GM12878 (cell line): ENCODE data around the gene CAPN3. TPM values are rescaled to one million over a fixed set of nuclear protein-coding genes. Genes with fewer than 3 reads are reported as not detected.

Experiments used
- ATAC-seq: fragments of 200-7000 bp; cut with Tn5 transposase; 3 replicates; pipeline ENCODE4 v1.9.1; 2020; ENCODE audit warnings: mild to moderate bottlenecking, moderate library complexity
- BruUV-seq: library from RNA; stranded (reverse); fragments of 400-500 nt; replicated peaks from 2 replicates; lab custom pipeline; 2021; lab: Mats Ljungman, UMichigan
- CTCF ChIA-PET: fragments of 300-600 bp; sonication (Branson Sonifier 250); formaldehyde crosslinking; extraction: SDS; loops from one replicate; lab custom pipeline; 2021; ENCODE audit warnings: inconsistent platforms; lab: Yijun Ruan, JAX
- POLR2A ChIA-PET: fragments of 350-600 bp; formaldehyde crosslinking; extraction: SDS; loops from one replicate; lab custom pipeline; 2021; ENCODE audit warnings: inconsistent platforms; lab: Charles Lee
- RAD21 ChIA-PET: fragments of 300-600 bp; sonication (Branson Sonifier 250); formaldehyde crosslinking; loops from one replicate; lab custom pipeline; 2023; ENCODE audit warnings: antibody characterized with exemption; ENCODE audit not compliant: unreplicated experiment; lab: Charles Lee
- SMC1A ChIA-PET: fragments of 300-600 bp; sonication (Branson Sonifier 250); formaldehyde crosslinking; loops from one replicate; lab custom pipeline; 2023; ENCODE audit not compliant: unreplicated experiment, uncharacterized antibody; lab: Charles Lee
- DNase-seq: peaks from one replicate; pipeline ENCODE4 v3.0.0-alpha.2; 2011; ENCODE audit warnings: low read depth, low spot score
- FAIRE-seq: peaks from 3 replicates; lab custom pipeline; 2011; peaks lifted over from hg19 to GRCh38; lab: Jason Lieb, UNC
- H2AFZ ChIP-seq: 2 replicates; pipeline ENCODE4 v1.6.0; 2011; ENCODE audit warnings: low read depth, low read length, control low read depth; ENCODE audit not compliant: control insufficient read depth
- H3K27ac ChIP-seq: 2 replicates; pipeline ENCODE4 v1.5.1; 2011; ENCODE audit warnings: control low read depth; ENCODE audit not compliant: control insufficient read depth, insufficient read depth
- H3K27me3 ChIP-seq, 2 experiments: replicated peaks in 1 of 2; 2 replicates each; pipeline versions ENCODE4 v1.6.0 to v1.6.1; 2011; ENCODE audit warnings: low read length in 1 of 2; ENCODE audit not compliant: control insufficient read depth in 2 of 2, insufficient read depth in 2 of 2
- H3K36me3 ChIP-seq, 2 experiments: 2 replicates each; pipeline ENCODE4 v1.5.1; 2011; ENCODE audit warnings: low read length in 1 of 2; ENCODE audit not compliant: control insufficient read depth in 2 of 2, insufficient read depth in 2 of 2
- H3K4me1 ChIP-seq: 2 replicates; pipeline ENCODE4 v1.6.1; 2011; ENCODE audit warnings: mild to moderate bottlenecking, low read length, moderate library complexity, mixed read lengths; ENCODE audit not compliant: control insufficient read depth, insufficient read depth
- H3K4me2 ChIP-seq: 2 replicates; pipeline ENCODE4 v1.6.0; 2011; ENCODE audit warnings: control low read depth; ENCODE audit not compliant: control insufficient read depth, insufficient read depth
- H3K4me3 ChIP-seq: fragments of 200-600 bp; sonication (generic); 2 replicates; pipeline ENCODE4 v1.5.1; 2016
- H3K79me2 ChIP-seq: 2 replicates; pipeline ENCODE4 v1.6.0; 2011; ENCODE audit warnings: low read length; ENCODE audit not compliant: control insufficient read depth, insufficient read depth
- H3K9ac ChIP-seq: 2 replicates; pipeline ENCODE4 v1.8.0; 2011; ENCODE audit warnings: low read length, control low read depth, mixed read lengths; ENCODE audit not compliant: control insufficient read depth, insufficient read depth
- H3K9me3 ChIP-seq: replicated peaks from 3 replicates; pipeline ENCODE4 v1.5.1; 2011; ENCODE audit warnings: mild to moderate bottlenecking, low read length; ENCODE audit not compliant: control insufficient read depth, insufficient read depth
- H4K20me1 ChIP-seq: 2 replicates; pipeline ENCODE4 v1.6.0; 2011; ENCODE audit not compliant: control insufficient read depth, insufficient read depth
- CHD2 ChIP-seq: IDR thresholded peaks from 2 replicates; pipeline ENCODE4 v1.6.1; 2011; ENCODE audit warnings: low read depth, low read length, improper control_type of control experiment, borderline replicate concordance
- CREM ChIP-seq: IDR thresholded peaks from 2 replicates; pipeline ENCODE4 v1.6.1; 2014; ENCODE audit warnings: antibody characterized with exemption, low read depth
- E2F4 ChIP-seq: IDR thresholded peaks from 2 replicates; pipeline ENCODE4 v1.6.1; 2012; ENCODE audit warnings: low read depth, low read length, improper control_type of control experiment
- NFIC ChIP-seq: IDR thresholded peaks from 2 replicates; pipeline ENCODE4 v1.6.1; 2012; ENCODE audit warnings: low read depth, mild to moderate bottlenecking, inconsistent platforms, low read length, moderate library complexity
- NRF1 ChIP-seq: conservative IDR thresholded peaks from 2 replicates; pipeline ENCODE4 v1.6.1; 2011; ENCODE audit warnings: mild to moderate bottlenecking, low read depth, low read length, improper control_type of control experiment
- PAX5 ChIP-seq: IDR thresholded peaks from 2 replicates; pipeline ENCODE4 v1.6.1; 2011; ENCODE audit warnings: low read depth, low read length, borderline replicate concordance
- PML ChIP-seq: IDR thresholded peaks from 2 replicates; pipeline ENCODE4 v1.6.1; 2012; ENCODE audit warnings: low read length, inconsistent platforms
- POLR2AphosphoS2 ChIP-seq: IDR thresholded peaks from 2 replicates; pipeline ENCODE4 v1.6.1; 2011; ENCODE audit warnings: low read depth, mild to moderate bottlenecking, low read length, improper control_type of control experiment, moderate library complexity
- RAD51 ChIP-seq: fragments of 450-650 bp; IDR thresholded peaks from 2 replicates; pipeline ENCODE4 v1.6.1; 2016; ENCODE audit warnings: moderate library complexity, mild to moderate bottlenecking, inconsistent platforms
- RUNX3 ChIP-seq: IDR thresholded peaks from 2 replicates; pipeline ENCODE4 v1.6.1; 2012; ENCODE audit warnings: low read length, inconsistent platforms
- SMAD1 ChIP-seq: fragments of 450-650 bp; IDR thresholded peaks from 2 replicates; pipeline ENCODE4 v1.6.1; 2018; ENCODE audit warnings: mild to moderate bottlenecking, low read depth; ENCODE audit not compliant: partially characterized antibody
- SMAD5 ChIP-seq: IDR thresholded peaks from 2 replicates; pipeline ENCODE4 v1.6.1; 2016; ENCODE audit warnings: antibody characterized with exemption, low read depth
- SRF ChIP-seq, 2 experiments: IDR thresholded peaks; 2 replicates each; pipeline ENCODE4 v1.6.1; 2011; ENCODE audit warnings: low read depth in 2 of 2, low read length in 2 of 2, mild to moderate bottlenecking in 1 of 2, moderate library complexity in 1 of 2
- STAT3 ChIP-seq: IDR thresholded peaks from 2 replicates; pipeline ENCODE4 v1.6.1; 2011; ENCODE audit warnings: low read depth, low read length, improper control_type of control experiment
- SUZ12 ChIP-seq: fragments of 200-600 bp; sonication (generic); IDR thresholded peaks from one replicate; pipeline ENCODE4 v1.6.1; 2018; ENCODE audit warnings: antibody characterized with exemption, mild to moderate bottlenecking; ENCODE audit not compliant: unreplicated experiment
- TAF1 ChIP-seq: IDR thresholded peaks from 2 replicates; pipeline ENCODE4 v1.6.1; 2011; ENCODE audit warnings: mild to moderate bottlenecking, low read depth, low read length, borderline replicate concordance
- TCF3 ChIP-seq: IDR thresholded peaks from 2 replicates; pipeline ENCODE4 v1.6.1; 2012; ENCODE audit warnings: low read depth, mild to moderate bottlenecking, low read length, borderline replicate concordance; ENCODE audit not compliant: insufficient read depth
- WRNIP1 ChIP-seq: IDR thresholded peaks from 2 replicates; pipeline ENCODE4 v1.6.1; 2011; ENCODE audit warnings: low read depth, low read length, improper control_type of control experiment, borderline replicate concordance
- WGBS: methylation state at CpG from one replicate; pipeline ENCODE4 v1.1.6; 2016; ENCODE audit warnings: low lambda C conversion rate; ENCODE audit not compliant: insufficient replicate concordance, insufficient coverage; ENCODE audit errors: missing lambda C conversion rate; 5-methylcytosine and 5-hydroxymethylcytosine counted together
- in situ Hi-C: fragments of 300-500 bp; cut with MboI; formaldehyde crosslinking; loops from 9 replicates; pipeline ENCODE4 v1.14.3; 2018; ENCODE audit warnings: mixed read lengths
- intact Hi-C: fragments of 100-400 bp; cut with micrococcal nuclease; formaldehyde crosslinking; loops from one replicate; pipeline ENCODE4 v1.14.2; 2022; ENCODE audit not compliant: unreplicated experiment
- polyA plus RNA-seq, 11 experiments: library from polyadenylated mRNA; depleted of rRNA in 4 of 11; unstranded in 6 of 11; stranded (reverse) in 5 of 11; fragments of >200 nt; fragmentation: Nextera tagmentation in 4 of 11; fragmentation: Illumina TruSeq in 1 of 11; extraction: Ambion mirVana in 4 of 11; extraction: Trizol in 1 of 11; gene quantifications; 1 replicate in 1 of 11; 2 replicates in 10 of 11; pipeline versions ENCODE4 v1.2.1 to v1.2.3, GENCODE V29; 2011 to 2016; ENCODE audit warnings: inconsistent platforms in 2 of 11, missing spikeins in 2 of 11, low read depth in 1 of 11
- total RNA-seq, 4 experiments: library from RNA; depleted of rRNA in 3 of 4; stranded (reverse); fragments of >200 nt in 3 of 4; fragmentation: Illumina TruSeq in 1 of 4; extraction: Trizol in 1 of 4; gene quantifications; 2 replicates each; pipeline versions ENCODE4 v1.2.1 to v1.2.3, GENCODE V29; 2013 to 2021
- TF ChIP-seq, protein P1 (sequence below): fragments of 150-350 bp; IDR thresholded peaks from 2 replicates; pipeline ENCODE4 v1.6.1; 2016; ENCODE audit warnings: low read depth, low read length
- TF ChIP-seq, protein P2 (sequence below): fragments of 450-650 bp; formaldehyde crosslinking; IDR thresholded peaks from 2 replicates; pipeline ENCODE4 v1.4.0; 2022; ENCODE audit warnings: mild to moderate bottlenecking, moderate library complexity

Gene CAPN3
- total and polyA plus RNA-seq, 10 of the 15 experiments (the other 5 are each of a cell fraction or from before 2014, with no cell fraction given) = 1.1 to 3.8 (median 2.4) TPM

DNA sequence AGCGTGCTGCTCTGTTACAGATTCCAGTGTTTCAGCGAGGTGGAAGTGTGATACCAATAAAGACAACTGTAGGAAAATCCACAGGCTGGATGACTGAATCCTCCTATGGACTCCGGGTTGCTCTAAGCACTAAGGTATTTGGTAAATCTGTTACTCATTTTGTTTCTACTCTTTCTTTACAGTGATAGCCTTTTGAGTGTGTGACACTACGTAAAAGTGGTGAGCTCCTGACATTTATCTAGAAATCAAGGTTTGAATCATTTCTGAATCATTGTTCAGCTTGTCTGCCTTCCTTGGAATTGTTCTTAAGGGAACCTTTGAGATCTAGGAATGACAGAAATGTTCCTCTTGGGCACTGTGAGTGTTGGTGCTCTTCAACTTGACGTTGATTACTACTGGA lies 11.2 kb upstream of the CAPN3 start:
- CTCF ChIA-PET = no interaction called here
- peaks cover 0 to 3% of the 10 kb centered on the region in 2 experiments; a peak in 2 of 4 replicates for H3K36me3 ChIP-seq

More for the DNA sequence above, 11.2 kb upstream of the CAPN3 start:
- no peak overlapping the region for H3K4me2 ChIP-seq
- ATAC-seq = no peak
- H3K4me3 ChIP-seq = no peak overlapping the region
- ChIA-PET POLR2A (interaction anchor here (0.6 kb wide), 1 partner anchor 243 kb away, joined by 5 read pairs; no protein-coding TSS in a partner anchor), SMC1A (no interaction called here), RAD21 (no interaction called here)
- DNase-seq = no peak
- H3K79me2 ChIP-seq = no peaks in the 10 kb centered on the region
- no TSS peak for BruUV-seq
- 82% methylated on average over 5 of the region's 5 CpGs for WGBS
- no peak overlapping the region for H2AFZ ChIP-seq
- no peaks in the 10 kb centered on the region for H4K20me1 ChIP-seq
- intact Hi-C loops = no loop called here
- no peak for TF ChIP-seq TCF3
- TF ChIP-seq SMAD1 = no peak
- TF ChIP-seq RUNX3 = no peak
- TF ChIP-seq SMAD5 = no peak
- no peak for TF ChIP-seq PAX5
- TF ChIP-seq SUZ12 = no peak
- TF ChIP-seq NRF1 = no peak
- TF ChIP-seq, protein P1, sequence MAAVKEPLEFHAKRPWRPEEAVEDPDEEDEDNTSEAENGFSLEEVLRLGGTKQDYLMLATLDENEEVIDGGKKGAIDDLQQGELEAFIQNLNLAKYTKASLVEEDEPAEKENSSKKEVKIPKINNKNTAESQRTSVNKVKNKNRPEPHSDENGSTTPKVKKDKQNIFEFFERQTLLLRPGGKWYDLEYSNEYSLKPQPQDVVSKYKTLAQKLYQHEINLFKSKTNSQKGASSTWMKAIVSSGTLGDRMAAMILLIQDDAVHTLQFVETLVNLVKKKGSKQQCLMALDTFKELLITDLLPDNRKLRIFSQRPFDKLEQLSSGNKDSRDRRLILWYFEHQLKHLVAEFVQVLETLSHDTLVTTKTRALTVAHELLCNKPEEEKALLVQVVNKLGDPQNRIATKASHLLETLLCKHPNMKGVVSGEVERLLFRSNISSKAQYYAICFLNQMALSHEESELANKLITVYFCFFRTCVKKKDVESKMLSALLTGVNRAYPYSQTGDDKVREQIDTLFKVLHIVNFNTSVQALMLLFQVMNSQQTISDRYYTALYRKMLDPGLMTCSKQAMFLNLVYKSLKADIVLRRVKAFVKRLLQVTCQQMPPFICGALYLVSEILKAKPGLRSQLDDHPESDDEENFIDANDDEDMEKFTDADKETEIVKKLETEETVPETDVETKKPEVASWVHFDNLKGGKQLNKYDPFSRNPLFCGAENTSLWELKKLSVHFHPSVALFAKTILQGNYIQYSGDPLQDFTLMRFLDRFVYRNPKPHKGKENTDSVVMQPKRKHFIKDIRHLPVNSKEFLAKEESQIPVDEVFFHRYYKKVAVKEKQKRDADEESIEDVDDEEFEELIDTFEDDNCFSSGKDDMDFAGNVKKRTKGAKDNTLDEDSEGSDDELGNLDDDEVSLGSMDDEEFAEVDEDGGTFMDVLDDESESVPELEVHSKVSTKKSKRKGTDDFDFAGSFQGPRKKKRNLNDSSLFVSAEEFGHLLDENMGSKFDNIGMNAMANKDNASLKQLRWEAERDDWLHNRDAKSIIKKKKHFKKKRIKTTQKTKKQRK = no peak
- TF ChIP-seq CREM = no peak
- no peak for TF ChIP-seq SRF (IDR thresholded peaks at IDR 0.05; ENCODE audit: low read depth in 2 of 2, low read length in 2 of 2)
- TF ChIP-seq RAD51 = no peak
- TF ChIP-seq CHD2 = no peak
- no peak for TF ChIP-seq E2F4
- TF ChIP-seq WRNIP1 = no peak
- no peak for TF ChIP-seq PML
- TF ChIP-seq POLR2AphosphoS2 = no peak
- no peak for TF ChIP-seq NFIC
- TF ChIP-seq STAT3 = no peak
- TF ChIP-seq, protein P2, sequence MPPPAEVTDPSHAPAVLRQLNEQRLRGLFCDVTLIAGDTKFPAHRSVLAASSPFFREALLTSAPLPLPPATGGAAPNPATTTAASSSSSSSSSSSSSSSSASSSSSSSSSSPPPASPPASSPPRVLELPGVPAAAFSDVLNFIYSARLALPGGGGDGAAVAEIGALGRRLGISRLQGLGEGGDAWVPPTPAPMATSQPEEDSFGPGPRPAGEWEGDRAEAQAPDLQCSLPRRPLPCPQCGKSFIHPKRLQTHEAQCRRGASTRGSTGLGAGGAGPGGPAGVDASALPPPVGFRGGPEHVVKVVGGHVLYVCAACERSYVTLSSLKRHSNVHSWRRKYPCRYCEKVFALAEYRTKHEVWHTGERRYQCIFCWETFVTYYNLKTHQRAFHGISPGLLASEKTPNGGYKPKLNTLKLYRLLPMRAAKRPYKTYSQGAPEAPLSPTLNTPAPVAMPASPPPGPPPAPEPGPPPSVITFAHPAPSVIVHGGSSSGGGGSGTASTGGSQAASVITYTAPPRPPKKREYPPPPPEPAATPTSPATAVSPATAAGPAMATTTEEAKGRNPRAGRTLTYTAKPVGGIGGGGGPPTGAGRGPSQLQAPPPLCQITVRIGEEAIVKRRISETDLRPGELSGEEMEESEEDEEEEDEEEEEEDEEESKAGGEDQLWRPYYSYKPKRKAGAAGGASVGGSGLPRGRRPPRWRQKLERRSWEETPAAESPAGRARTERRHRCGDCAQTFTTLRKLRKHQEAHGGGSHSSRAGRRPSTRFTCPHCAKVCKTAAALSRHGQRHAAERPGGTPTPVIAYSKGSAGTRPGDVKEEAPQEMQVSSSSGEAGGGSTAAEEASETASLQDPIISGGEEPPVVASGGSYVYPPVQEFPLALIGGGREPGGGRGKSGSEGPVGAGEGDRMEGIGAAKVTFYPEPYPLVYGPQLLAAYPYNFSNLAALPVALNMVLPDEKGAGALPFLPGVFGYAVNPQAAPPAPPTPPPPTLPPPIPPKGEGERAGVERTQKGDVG (CRISPR knock-in tag) = no peak
- no peak for TF ChIP-seq TAF1
- no peak overlapping the region for H3K27ac ChIP-seq
- H3K27me3 ChIP-seq = no peaks in the 10 kb centered on the region
- no peaks in the 10 kb centered on the region for H3K9me3 ChIP-seq
- in situ Hi-C loops = no loop called here
- peak; percentile 64 for FAIRE-seq
- no peak overlapping the region for H3K9ac ChIP-seq
- H3K4me1 ChIP-seq = no peaks in the 10 kb centered on the region
